HG02885 (cell line): ENCODE measurements around the gene NR2F1-AS1.
"Not testable (repeated sequence)": the region's sequence is repeated elsewhere in the genome, so short reads cannot be mapped to it uniquely, and the experiment has no call there.

Experiments
- ATAC-seq: cut with Tn5 transposase; IDR thresholded peaks from one replicate; pipeline ENCODE4 v1.9.1; 2021; ENCODE audit warnings: mild to moderate bottlenecking; ENCODE audit not compliant: unreplicated experiment, poor library complexity

The NR2F1-AS1 gene

GRCh38 chr5:93557021-93557604, 23.9 kb downstream of the NR2F1-AS1 start:
- ATAC-seq, result no peak

GRCh38 chr5:93549594-93549993, 31.4 kb downstream of the NR2F1-AS1 start:
- not testable (repeated sequence) for ATAC-seq

GRCh38 chr5:93545872-93546271, 35.1 kb downstream of the NR2F1-AS1 start:
- no peak for ATAC-seq

GRCh38 chr5:93532370-93532769, 48.6 kb downstream of the NR2F1-AS1 start:
- no peak for ATAC-seq

GRCh38 chr5:93521815-93522214, 59.2 kb downstream of the NR2F1-AS1 start:
- not testable (repeated sequence) for ATAC-seq

- no peak for ATAC-seq
These were observed 61.3 kb downstream of the NR2F1-AS1 start for GRCh38 chr5:93519740-93520139.

- ATAC-seq, result no peak
These were observed 63.2 kb downstream of the NR2F1-AS1 start for GRCh38 chr5:93517828-93518227.

- no peak for ATAC-seq
These were observed 67.7 kb downstream of the NR2F1-AS1 start for GRCh38 chr5:93513298-93513697.

GRCh38 chr5:93512799-93513198, 68.2 kb downstream of the NR2F1-AS1 start:
- ATAC-seq, result no peak

GRCh38 chr5:93511445-93511844, 69.6 kb downstream of the NR2F1-AS1 start:
- ATAC-seq, result no peak

- no peak for ATAC-seq
These were observed 70.2 kb downstream of the NR2F1-AS1 start for GRCh38 chr5:93510626-93511380.

GRCh38 chr5:93505553-93505952, 75.5 kb downstream of the NR2F1-AS1 start:
- not testable (repeated sequence) for ATAC-seq

GRCh38 chr5:93503598-93504067, 77.4 kb downstream of the NR2F1-AS1 start:
- no peak for ATAC-seq

- ATAC-seq, result no peak
These were observed 83.9 kb downstream of the NR2F1-AS1 start for GRCh38 chr5:93497096-93497495.

GRCh38 chr5:93479982-93480509, 101.0 kb downstream of the NR2F1-AS1 start:
- ATAC-seq, result no peak

- no peak for ATAC-seq
These were observed 103.2 kb downstream of the NR2F1-AS1 start for GRCh38 chr5:93477816-93478215.

- no peak for ATAC-seq
These were observed 104.7 kb downstream of the NR2F1-AS1 start for GRCh38 chr5:93476251-93476742.

- no peak for ATAC-seq
These were observed 118.1 kb downstream of the NR2F1-AS1 start for GRCh38 chr5:93462916-93463315.

GRCh38 chr5:93461756-93462155, 119.3 kb downstream of the NR2F1-AS1 start:
- ATAC-seq, result no peak

- ATAC-seq, result no peak
These were observed 120.7 kb downstream of the NR2F1-AS1 start for GRCh38 chr5:93460286-93460685.

GRCh38 chr5:93456796-93457195, 124.2 kb downstream of the NR2F1-AS1 start:
- not testable (repeated sequence) for ATAC-seq
